HepG2 (cell line): ENCODE measurements around the gene HNRNPUL1. TPM values are rescaled to one million over a fixed set of nuclear protein-coding genes. Genes with fewer than 3 reads are reported as not detected.
A peak's percentile ranks its signal among the peaks of the same experiment; 100 is the strongest.

Experiments
- ASH2L ChIP-seq: fragments of 300-600, 200-600 bp; sonication (generic); IDR thresholded peaks from 2 replicates; pipeline ENCODE4 v1.7.0; 2017; ENCODE audit warnings: low read depth, mild to moderate bottlenecking, moderate library complexity, mixed read lengths, low read length; ENCODE audit not compliant: insufficient read length
- CAMTA2 ChIP-seq: sonication (generic); formaldehyde crosslinking; IDR thresholded peaks from 2 replicates; pipeline ENCODE4 v1.4.0; 2020; ENCODE audit warnings: mild to moderate bottlenecking, missing genetic modification reagents, borderline replicate concordance
- KDM4B ChIP-seq: sonication (generic); formaldehyde crosslinking; IDR thresholded peaks from 2 replicates; pipeline ENCODE4 v1.4.0; 2020; ENCODE audit warnings: missing genetic modification reagents
- NFE2L2 ChIP-seq: fragments of 150-350 bp; IDR thresholded peaks from 2 replicates; pipeline ENCODE4 v1.6.1; 2014; ENCODE audit warnings: low read length
- PHB2 ChIP-seq: fragments of 450-650 bp; IDR thresholded peaks from 2 replicates; pipeline ENCODE4 v1.6.1; 2018; ENCODE audit not compliant: partially characterized antibody
- PITX1 ChIP-seq: sonication (generic); formaldehyde crosslinking; IDR thresholded peaks from 2 replicates; pipeline ENCODE4 v1.5.1; 2020; ENCODE audit warnings: mild to moderate bottlenecking, missing genetic modification reagents
- PPARG ChIP-seq: conservative IDR thresholded peaks from 2 replicates; pipeline ENCODE4 v1.6.1; 2016; ENCODE audit warnings: missing biosample characterization, missing genetic modification reagents
- RBAK ChIP-seq: sonication (generic); formaldehyde crosslinking; IDR thresholded peaks from 2 replicates; pipeline ENCODE4 v1.5.1; 2020; ENCODE audit warnings: mild to moderate bottlenecking, missing genetic modification reagents
- RCOR2 ChIP-seq: IDR thresholded peaks from 2 replicates; pipeline ENCODE4 v1.6.1; 2016; ENCODE audit warnings: missing biosample characterization, missing genetic modification reagents
- SMAD9 ChIP-seq: sonication (generic); formaldehyde crosslinking; IDR thresholded peaks from 2 replicates; pipeline ENCODE4 v1.5.1; 2020; ENCODE audit warnings: mild to moderate bottlenecking, missing genetic modification reagents
- ZEB1 ChIP-seq: IDR thresholded peaks from 2 replicates; pipeline ENCODE4 v1.6.1; 2012; ENCODE audit warnings: mild to moderate bottlenecking, low read depth, inconsistent platforms; ENCODE audit not compliant: insufficient replicate concordance
- ZNF451 ChIP-seq: sonication (generic); formaldehyde crosslinking; IDR thresholded peaks from 2 replicates; pipeline ENCODE4 v1.5.0; 2020; ENCODE audit warnings: mild to moderate bottlenecking, missing genetic modification reagents
- ZNF503 ChIP-seq: sonication (generic); formaldehyde crosslinking; IDR thresholded peaks from 2 replicates; pipeline ENCODE4 v1.4.0; 2020; ENCODE audit warnings: missing genetic modification reagents
- ZNF552 ChIP-seq: sonication (generic); formaldehyde crosslinking; IDR thresholded peaks from 2 replicates; pipeline ENCODE4 v1.9.0; 2022; ENCODE audit warnings: missing genetic modification reagents, mild to moderate bottlenecking, borderline replicate concordance
- ZNF562 ChIP-seq: sonication (generic); formaldehyde crosslinking; IDR thresholded peaks from 2 replicates; pipeline ENCODE4 v1.8.0; 2022; ENCODE audit warnings: missing genetic modification reagents, borderline replicate concordance
- ZNF614 ChIP-seq: IDR thresholded peaks from 2 replicates; pipeline ENCODE4 v1.6.1; 2018; ENCODE audit warnings: missing biosample characterization, missing genetic modification reagents, inconsistent platforms, borderline replicate concordance
- ZNF841 ChIP-seq: sonication (generic); formaldehyde crosslinking; IDR thresholded peaks from 2 replicates; pipeline ENCODE4 v1.8.1; 2023; ENCODE audit warnings: missing genetic modification reagents, borderline replicate concordance
- ZSCAN20 ChIP-seq: sonication (generic); formaldehyde crosslinking; IDR thresholded peaks from 2 replicates; pipeline ENCODE4 v1.4.0; 2020; ENCODE audit warnings: missing genetic modification reagents, mild to moderate bottlenecking, borderline replicate concordance
- ZSCAN29 ChIP-seq: sonication (generic); formaldehyde crosslinking; conservative IDR thresholded peaks from 2 replicates; pipeline ENCODE4 v1.4.0; 2020; ENCODE audit warnings: mild to moderate bottlenecking, missing genetic modification reagents
- polyA plus RNA-seq, 8 experiments: library from polyadenylated mRNA; depleted of rRNA in 3 of 8; stranded (reverse) in 7 of 8; unstranded in 1 of 8; fragments of >200 nt; fragmentation: Illumina TruSeq in 4 of 8; extraction: Trizol in 4 of 8; gene quantifications; 2 replicates each; pipeline versions ENCODE4 v1.2.1 to v1.2.3, GENCODE V29; 2011 to 2016; ENCODE audit warnings: low read depth in 4 of 8, missing spikeins in 1 of 8, mixed read lengths in 1 of 8; ENCODE audit not compliant: insufficient read depth in 1 of 8
- total RNA-seq, 5 experiments: library from RNA; depleted of rRNA; stranded (reverse); fragments of >200 nt; fragmentation: Illumina TruSeq; extraction: Trizol; gene quantifications; 2 replicates each; pipeline ENCODE4 v1.2.3, GENCODE V29; 2016; ENCODE audit warnings: low read depth in 1 of 5
- TF ChIP-seq, protein P1 (sequence below): sonication (generic); formaldehyde crosslinking; IDR thresholded peaks from 2 replicates; pipeline ENCODE4 v1.4.0; 2020; ENCODE audit warnings: mild to moderate bottlenecking, missing genetic modification reagents, borderline replicate concordance

HNRNPUL1 gene
- total and polyA plus RNA-seq, 2 of the 13 experiments (the other 11 are each of a cell fraction or from before 2014, with no cell fraction given): 30.9 to 81.7 TPM

DNA sequence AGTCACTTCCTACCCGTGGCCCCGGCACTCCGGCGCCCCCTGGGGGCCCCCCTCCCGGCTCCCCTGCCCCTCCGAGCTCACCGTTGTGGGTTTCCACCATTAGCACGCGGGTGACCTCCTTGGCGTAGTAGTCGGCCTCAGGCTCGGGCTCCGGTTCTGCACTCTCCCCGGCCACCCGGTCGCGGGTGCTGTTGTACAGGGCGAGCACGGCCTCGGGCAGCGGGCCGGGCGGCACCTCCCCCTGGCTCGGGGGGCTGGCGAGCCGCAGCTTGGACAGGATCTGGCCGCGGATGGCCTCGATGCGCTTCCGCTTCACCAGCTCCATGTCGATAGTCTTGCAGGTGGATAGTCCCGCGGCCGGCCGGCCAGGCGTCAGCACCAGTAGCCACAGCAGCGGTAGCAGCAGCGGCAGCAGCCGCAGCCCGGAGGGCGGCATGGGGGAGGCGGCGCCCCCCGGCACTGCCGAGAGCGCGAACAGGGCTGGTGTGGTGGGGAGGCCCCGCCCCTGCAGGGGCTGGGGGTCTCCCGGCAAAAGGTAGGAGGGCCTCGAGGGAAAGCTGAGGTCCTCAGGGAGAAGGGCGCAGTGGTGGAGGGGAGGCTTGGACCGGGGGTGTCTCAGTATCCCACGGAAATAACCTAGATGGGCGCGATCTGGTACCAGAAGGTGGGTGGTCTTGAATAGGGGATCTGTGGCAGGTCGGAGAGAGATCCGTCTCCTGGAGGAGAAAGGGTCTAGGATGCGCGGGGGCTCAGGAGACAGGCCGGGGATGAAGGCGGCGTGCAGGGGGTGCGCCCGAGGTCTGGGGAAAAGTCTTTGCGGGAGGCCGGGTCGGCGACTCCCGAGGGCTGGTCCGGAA lies 88.7 kb downstream of the HNRNPUL1 start (continued):
- TF ChIP-seq ZNF451 (0 out of 2 replicates have a peak, but pooled peaks have one; percentile 16), ZNF614 (CRISPR knock-in tag) (no peak; the same call in 1 of the 2 replicates), PHB2 (no peak), KDM4B (CRISPR knock-in tag) (no peak), ZSCAN20 (CRISPR knock-in tag) (no peak), PPARG (CRISPR knock-in tag) (no peak), ZNF841 (CRISPR knock-in tag) (no peak), CAMTA2 (CRISPR knock-in tag) (no peak), NFE2L2 (no peak), ZNF562 (CRISPR knock-in tag) (no peak), ZSCAN29 (CRISPR knock-in tag) (no peak), ZNF503 (CRISPR knock-in tag) (0 out of 2 replicates have a peak, but pooled peaks have one; percentile 38), ZEB1 (no peak), ZNF552 (CRISPR knock-in tag) (0 out of 2 replicates have a peak, but pooled peaks have one; percentile 43), SMAD9 (CRISPR knock-in tag) (no peak), ASH2L (peak; percentile 55), PITX1 (CRISPR knock-in tag) (peak; percentile 51; the same call in 1 of the 2 replicates), RCOR2 (no peak), RBAK (CRISPR knock-in tag) (no peak)
- TF ChIP-seq, protein P1, sequence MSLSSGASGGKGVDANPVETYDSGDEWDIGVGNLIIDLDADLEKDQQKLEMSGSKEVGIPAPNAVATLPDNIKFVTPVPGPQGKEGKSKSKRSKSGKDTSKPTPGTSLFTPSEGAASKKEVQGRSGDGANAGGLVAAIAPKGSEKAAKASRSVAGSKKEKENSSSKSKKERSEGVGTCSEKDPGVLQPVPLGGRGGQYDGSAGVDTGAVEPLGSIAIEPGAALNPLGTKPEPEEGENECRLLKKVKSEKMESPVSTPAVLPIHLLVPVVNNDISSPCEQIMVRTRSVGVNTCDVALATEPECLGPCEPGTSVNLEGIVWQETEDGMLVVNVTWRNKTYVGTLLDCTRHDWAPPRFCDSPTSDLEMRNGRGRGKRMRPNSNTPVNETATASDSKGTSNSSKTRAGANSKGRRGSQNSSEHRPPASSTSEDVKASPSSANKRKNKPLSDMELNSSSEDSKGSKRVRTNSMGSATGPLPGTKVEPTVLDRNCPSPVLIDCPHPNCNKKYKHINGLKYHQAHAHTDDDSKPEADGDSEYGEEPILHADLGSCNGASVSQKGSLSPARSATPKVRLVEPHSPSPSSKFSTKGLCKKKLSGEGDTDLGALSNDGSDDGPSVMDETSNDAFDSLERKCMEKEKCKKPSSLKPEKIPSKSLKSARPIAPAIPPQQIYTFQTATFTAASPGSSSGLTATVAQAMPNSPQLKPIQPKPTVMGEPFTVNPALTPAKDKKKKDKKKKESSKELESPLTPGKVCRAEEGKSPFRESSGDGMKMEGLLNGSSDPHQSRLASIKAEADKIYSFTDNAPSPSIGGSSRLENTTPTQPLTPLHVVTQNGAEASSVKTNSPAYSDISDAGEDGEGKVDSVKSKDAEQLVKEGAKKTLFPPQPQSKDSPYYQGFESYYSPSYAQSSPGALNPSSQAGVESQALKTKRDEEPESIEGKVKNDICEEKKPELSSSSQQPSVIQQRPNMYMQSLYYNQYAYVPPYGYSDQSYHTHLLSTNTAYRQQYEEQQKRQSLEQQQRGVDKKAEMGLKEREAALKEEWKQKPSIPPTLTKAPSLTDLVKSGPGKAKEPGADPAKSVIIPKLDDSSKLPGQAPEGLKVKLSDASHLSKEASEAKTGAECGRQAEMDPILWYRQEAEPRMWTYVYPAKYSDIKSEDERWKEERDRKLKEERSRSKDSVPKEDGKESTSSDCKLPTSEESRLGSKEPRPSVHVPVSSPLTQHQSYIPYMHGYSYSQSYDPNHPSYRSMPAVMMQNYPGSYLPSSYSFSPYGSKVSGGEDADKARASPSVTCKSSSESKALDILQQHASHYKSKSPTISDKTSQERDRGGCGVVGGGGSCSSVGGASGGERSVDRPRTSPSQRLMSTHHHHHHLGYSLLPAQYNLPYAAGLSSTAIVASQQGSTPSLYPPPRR (CRISPR knock-in tag): no peak
